HG03039 (cell line): ENCODE data around the gene RHOF.

ENCODE experiments used
- ATAC-seq: cut with Tn5 transposase; IDR thresholded peaks from one replicate; pipeline ENCODE4 v1.9.1; 2021; ENCODE audit warnings: mild to moderate bottlenecking, moderate library complexity; ENCODE audit not compliant: unreplicated experiment

The RHOF gene

GRCh38 chr12:121805171-121806008 lies 11.9 kb upstream of the RHOF start:
- no peak for ATAC-seq

GRCh38 chr12:121804417-121805111 lies 11.1 kb upstream of the RHOF start:
- ATAC-seq = no peak

- ATAC-seq = no peak
These were observed 10.5 kb upstream of the RHOF start, which contains the start of gene SETD1B for GRCh38 chr12:121803861-121804416. Gene SETD1B (plus strand): TSS chr12:121804009. CDS start chr12:121804738, 729 bp downstream.

- ATAC-seq = peak; percentile 30
These were observed 9.6 kb upstream of the RHOF start for GRCh38 chr12:121802843-121803698.

- no peak for ATAC-seq
These were observed 9.0 kb upstream of the RHOF start for GRCh38 chr12:121802485-121802842.

GRCh38 chr12:121801595-121802484 lies 8.4 kb upstream of the RHOF start:
- no peak for ATAC-seq

GRCh38 chr12:121800694-121801594 lies 7.5 kb upstream of the RHOF start:
- ATAC-seq = no peak

- no peak for ATAC-seq
These were observed 6.6 kb upstream of the RHOF start for GRCh38 chr12:121799842-121800693.

GRCh38 chr12:121799156-121799841 lies 5.8 kb upstream of the RHOF start:
- ATAC-seq = no peak

- ATAC-seq = no peak
These were observed 5.3 kb upstream of the RHOF start for GRCh38 chr12:121798787-121799155.

GRCh38 chr12:121797937-121798786 lies 4.7 kb upstream of the RHOF start:
- no peak for ATAC-seq

- no peak for ATAC-seq
These were observed 3.6 kb upstream of the RHOF start for GRCh38 chr12:121796855-121797751.

GRCh38 chr12:121795034-121795968 lies 1.8 kb upstream of the RHOF start:
- ATAC-seq = no peak

- no peak for ATAC-seq
These were observed 1.1 kb upstream of the RHOF start for GRCh38 chr12:121794534-121795033.
